ENCODE results near the gene SHF.

Gene SHF

DNA sequence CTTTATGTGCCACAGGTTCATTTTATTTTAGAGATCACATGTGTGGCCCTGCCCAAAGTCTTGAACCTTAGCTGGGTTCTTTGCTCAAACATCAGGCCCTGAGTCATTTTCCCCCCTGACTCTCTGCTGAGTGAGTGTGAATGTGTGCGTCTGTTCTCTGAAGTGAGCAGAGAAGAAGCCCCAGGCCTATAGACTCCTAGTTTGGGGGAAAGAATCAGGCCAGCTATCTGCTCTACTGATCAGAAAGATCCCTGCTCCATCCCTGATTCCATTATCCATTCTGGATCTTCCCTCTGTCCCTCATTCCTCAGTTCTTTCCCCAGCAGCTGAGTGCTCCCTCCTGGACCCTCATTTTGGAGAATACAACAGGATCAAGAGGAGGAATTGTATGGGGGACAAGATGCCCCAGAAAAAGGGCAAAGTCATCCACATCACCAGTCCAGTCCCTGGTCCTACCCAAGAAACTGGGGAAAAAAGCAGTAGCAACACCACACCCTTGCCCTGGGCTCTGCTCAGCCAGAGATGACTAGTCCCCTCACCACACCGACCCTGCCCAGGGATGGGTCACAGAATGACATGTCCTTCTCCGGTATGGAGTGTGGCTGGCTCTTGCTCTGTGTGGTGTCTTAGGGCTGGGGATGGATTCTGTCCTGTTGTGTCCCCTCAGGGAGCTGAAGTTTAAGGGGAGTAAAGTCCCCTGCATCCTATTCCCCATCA is 54.8 kb downstream of the SHF start:
- no peaks in the 10 kb centered on the region for H4K20me1 ChIP-seq (ENCODE audit: control insufficient read depth, insufficient read depth, low read depth, low read length)
- no peaks in the 10 kb centered on the region for H3K9me2 ChIP-seq (replicated peaks; ENCODE audit: control insufficient read depth, low read length)
- TF ChIP-seq EZH2phosphoT487 (IDR thresholded peaks at IDR 0.05; ENCODE audit: borderline replicate concordance, low read length) = no peak
- TF ChIP-seq, protein P1, sequence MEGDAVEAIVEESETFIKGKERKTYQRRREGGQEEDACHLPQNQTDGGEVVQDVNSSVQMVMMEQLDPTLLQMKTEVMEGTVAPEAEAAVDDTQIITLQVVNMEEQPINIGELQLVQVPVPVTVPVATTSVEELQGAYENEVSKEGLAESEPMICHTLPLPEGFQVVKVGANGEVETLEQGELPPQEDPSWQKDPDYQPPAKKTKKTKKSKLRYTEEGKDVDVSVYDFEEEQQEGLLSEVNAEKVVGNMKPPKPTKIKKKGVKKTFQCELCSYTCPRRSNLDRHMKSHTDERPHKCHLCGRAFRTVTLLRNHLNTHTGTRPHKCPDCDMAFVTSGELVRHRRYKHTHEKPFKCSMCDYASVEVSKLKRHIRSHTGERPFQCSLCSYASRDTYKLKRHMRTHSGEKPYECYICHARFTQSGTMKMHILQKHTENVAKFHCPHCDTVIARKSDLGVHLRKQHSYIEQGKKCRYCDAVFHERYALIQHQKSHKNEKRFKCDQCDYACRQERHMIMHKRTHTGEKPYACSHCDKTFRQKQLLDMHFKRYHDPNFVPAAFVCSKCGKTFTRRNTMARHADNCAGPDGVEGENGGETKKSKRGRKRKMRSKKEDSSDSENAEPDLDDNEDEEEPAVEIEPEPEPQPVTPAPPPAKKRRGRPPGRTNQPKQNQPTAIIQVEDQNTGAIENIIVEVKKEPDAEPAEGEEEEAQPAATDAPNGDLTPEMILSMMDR (IDR thresholded peaks at IDR 0.05; ENCODE audit: low read depth, low read length, poor library complexity, severe bottlenecking) = no peak
- H3K79me2 ChIP-seq (ENCODE audit: control insufficient read depth, low read length) = no peaks in the 10 kb centered on the region
- H3K9me3 ChIP-seq (ENCODE audit: control insufficient read depth, insufficient read depth, low read length) = no peaks in the 10 kb centered on the region
- H3F3A ChIP-seq (ENCODE audit: control insufficient read depth, insufficient read depth) = no peaks in the 10 kb centered on the region
- no peaks in the 10 kb centered on the region for H3K36me3 ChIP-seq (ENCODE audit: control insufficient read depth, low read length)
- peaks cover 5% of the 10 kb centered on the region for H3K27me3 ChIP-seq (ENCODE audit: control insufficient read depth, low read length)
- no peak overlapping the region for H3K27ac ChIP-seq (ENCODE audit: low read depth, low read length)
- no peaks in the 10 kb centered on the region for H3K4me1 ChIP-seq (ENCODE audit: control insufficient read depth, low read length)
- H3K4me3 ChIP-seq (ENCODE audit: low read length) = no peak overlapping the region
- H3K4me2 ChIP-seq (ENCODE audit: low read length) = no peak overlapping the region

DNA sequence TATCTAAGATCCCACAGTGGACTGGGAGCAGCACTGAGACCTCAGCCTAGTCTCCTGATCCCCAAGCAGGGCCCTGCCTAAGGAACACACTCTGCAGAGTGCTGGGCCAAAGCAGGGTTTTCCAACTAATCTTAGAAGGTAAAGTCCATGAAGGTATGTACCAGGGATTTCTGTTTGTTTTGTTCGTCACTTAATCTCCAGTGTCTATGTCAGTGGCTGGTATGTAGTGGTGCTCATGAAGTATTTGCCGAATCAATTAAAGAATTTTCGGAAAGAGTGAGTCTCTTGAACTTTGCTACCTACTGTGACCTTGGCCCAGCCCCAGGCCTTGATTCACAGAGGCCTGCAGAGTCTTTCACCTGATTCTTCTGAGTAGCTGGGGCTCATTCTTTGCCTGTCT is 56.3 kb downstream of the SHF start:
- Histone ChIP-seq H3K36me3 (ENCODE audit: control insufficient read depth, low read length) (no peaks in the 10 kb centered on the region), H3K4me2 (ENCODE audit: low read length) (no peak overlapping the region), H3K27me3 (ENCODE audit: control insufficient read depth, low read length) (peaks cover 12% of the 10 kb centered on the region), H3F3A (ENCODE audit: control insufficient read depth, insufficient read depth) (no peaks in the 10 kb centered on the region), H3K79me2 (ENCODE audit: control insufficient read depth, low read length) (no peaks in the 10 kb centered on the region), H3K27ac (ENCODE audit: low read depth, low read length) (no peak overlapping the region), H3K4me3 (ENCODE audit: low read length) (no peak overlapping the region), H3K9me2 (replicated peaks; ENCODE audit: control insufficient read depth, low read length) (no peaks in the 10 kb centered on the region), H4K20me1 (ENCODE audit: control insufficient read depth, insufficient read depth, low read depth, low read length) (no peaks in the 10 kb centered on the region), H3K4me1 (ENCODE audit: control insufficient read depth, low read length) (no peaks in the 10 kb centered on the region), H3K9me3 (ENCODE audit: control insufficient read depth, insufficient read depth, low read length) (no peaks in the 10 kb centered on the region)
- TF ChIP-seq EZH2phosphoT487 (IDR thresholded peaks at IDR 0.05; ENCODE audit: borderline replicate concordance, low read length) = no peak
- TF ChIP-seq, protein P1 (IDR thresholded peaks at IDR 0.05; ENCODE audit: low read depth, low read length, poor library complexity, severe bottlenecking) = no peak

DNA sequence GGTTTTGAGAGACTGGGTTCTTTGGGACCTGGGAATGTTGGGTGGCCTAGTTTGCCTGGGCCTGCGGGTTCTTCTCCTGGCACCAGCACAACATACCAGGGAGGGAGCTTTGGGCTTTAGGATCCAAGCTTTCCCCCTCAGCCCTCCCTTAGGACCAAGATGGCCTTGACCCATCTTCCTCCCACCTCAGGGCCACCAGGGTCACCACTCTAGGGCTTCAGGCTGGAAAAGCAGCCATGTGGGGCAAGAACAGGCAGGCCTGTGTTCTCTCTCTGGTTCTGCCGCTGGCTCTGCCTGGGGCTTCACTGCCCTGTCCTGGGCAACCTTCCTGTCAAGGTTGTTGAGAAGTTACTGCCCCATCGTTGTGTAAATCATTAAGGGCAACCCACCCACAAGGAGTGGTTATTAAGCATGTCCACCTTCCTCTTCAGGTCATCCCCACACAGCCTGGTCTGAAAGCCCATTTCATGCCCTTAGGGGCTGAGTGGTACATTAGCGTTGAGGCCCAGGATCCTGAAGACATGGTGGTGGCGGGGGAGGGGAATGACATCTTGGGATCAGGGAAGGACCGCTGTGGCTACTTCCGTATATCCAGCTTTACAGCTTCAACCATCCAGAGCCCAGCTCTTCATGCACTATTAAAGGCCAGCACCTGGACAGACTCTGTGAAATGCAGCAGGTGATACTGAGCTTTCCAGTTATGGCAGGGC is 57.3 kb downstream of the SHF start:
- H3K4me2 ChIP-seq (ENCODE audit: low read length) = no peak overlapping the region
- H3K27me3 ChIP-seq (ENCODE audit: control insufficient read depth, low read length) = peaks cover 12% of the 10 kb centered on the region
- H3K79me2 ChIP-seq (ENCODE audit: control insufficient read depth, low read length) = no peaks in the 10 kb centered on the region
- TF ChIP-seq EZH2phosphoT487 (IDR thresholded peaks at IDR 0.05; ENCODE audit: borderline replicate concordance, low read length) = no peak
- TF ChIP-seq, protein P1 (IDR thresholded peaks at IDR 0.05; ENCODE audit: low read depth, low read length, poor library complexity, severe bottlenecking) = no peak
- H3K9me2 ChIP-seq (replicated peaks; ENCODE audit: control insufficient read depth, low read length) = no peaks in the 10 kb centered on the region
- H4K20me1 ChIP-seq (ENCODE audit: control insufficient read depth, insufficient read depth, low read depth, low read length) = no peaks in the 10 kb centered on the region
- H3K27ac ChIP-seq (ENCODE audit: low read depth, low read length) = no peak overlapping the region
- H3K9me3 ChIP-seq (ENCODE audit: control insufficient read depth, insufficient read depth, low read length) = no peaks in the 10 kb centered on the region
- H3K4me1 ChIP-seq (ENCODE audit: control insufficient read depth, low read length) = no peaks in the 10 kb centered on the region
- H3K36me3 ChIP-seq (ENCODE audit: control insufficient read depth, low read length) = no peaks in the 10 kb centered on the region
- no peaks in the 10 kb centered on the region for H3F3A ChIP-seq (ENCODE audit: control insufficient read depth, insufficient read depth)
- no peak overlapping the region for H3K4me3 ChIP-seq (ENCODE audit: low read length)
